DOHH2 (cell line): ENCODE data around the gene ZNF541.
A peak's percentile ranks its signal among the peaks of the same experiment; 100 is the strongest.

Experiments
- H3F3A ChIP-seq: fragments of 200-600 bp; sonication (generic), shearing (Covaris generic); 2 replicates; pipeline ENCODE4 v1.6.0; 2016; ENCODE audit warnings: antibody characterized with exemption, mild to moderate bottlenecking; ENCODE audit not compliant: control insufficient read depth, insufficient read depth
- H3K27ac ChIP-seq: fragments of 200-600 bp; sonication (generic); 2 replicates; pipeline ENCODE4 v1.5.1; 2014; ENCODE audit warnings: low read depth, mild to moderate bottlenecking, low read length, moderate library complexity
- H3K27me3 ChIP-seq: fragments of 200-600 bp; sonication (generic); 2 replicates; pipeline ENCODE4 v1.6.1; 2014; ENCODE audit warnings: mild to moderate bottlenecking, low read length, mixed read lengths; ENCODE audit not compliant: control insufficient read depth
- H3K36me3 ChIP-seq: fragments of 200-600 bp; sonication (generic); 2 replicates; pipeline ENCODE4 v1.6.1; 2014; ENCODE audit warnings: mild to moderate bottlenecking, low read length, moderate library complexity, mixed read lengths; ENCODE audit not compliant: control insufficient read depth
- H3K4me1 ChIP-seq: fragments of 200-600 bp; sonication (generic); 2 replicates; pipeline ENCODE4 v1.6.1; 2014; ENCODE audit warnings: mild to moderate bottlenecking, low read length, mixed read lengths; ENCODE audit not compliant: control insufficient read depth
- H3K4me2 ChIP-seq: fragments of 200-600 bp; sonication (generic); 2 replicates; pipeline ENCODE4 v1.6.0; 2014; ENCODE audit warnings: mild to moderate bottlenecking, low read length, moderate library complexity
- H3K4me3 ChIP-seq: fragments of 200-600 bp; sonication (generic); 2 replicates; pipeline ENCODE4 v1.5.1; 2014; ENCODE audit warnings: mild to moderate bottlenecking, low read length, mixed read lengths
- H3K79me2 ChIP-seq: fragments of 200-600 bp; sonication (generic); 2 replicates; pipeline ENCODE4 v1.6.1; 2014; ENCODE audit warnings: mild to moderate bottlenecking, low read length, mixed read lengths; ENCODE audit not compliant: control insufficient read depth
- H3K9me2 ChIP-seq: fragments of 200-600 bp; sonication (generic); replicated peaks from 2 replicates; pipeline ENCODE4 v1.6.1; 2014; ENCODE audit warnings: mild to moderate bottlenecking, low read length, mixed read lengths; ENCODE audit not compliant: control insufficient read depth
- H3K9me3 ChIP-seq: fragments of 200-600 bp; sonication (generic); 2 replicates; pipeline ENCODE4 v1.6.1; 2014; ENCODE audit warnings: antibody characterized with exemption, low read length, mixed read lengths; ENCODE audit not compliant: control insufficient read depth, insufficient read depth
- H4K20me1 ChIP-seq: fragments of 200-600 bp; sonication (generic); 2 replicates; pipeline ENCODE4 v1.6.0; 2014; ENCODE audit warnings: low read depth, mild to moderate bottlenecking, antibody characterized with exemption, low read length, moderate library complexity; ENCODE audit not compliant: control insufficient read depth, insufficient read depth
- EZH2phosphoT487 ChIP-seq: fragments of 200-600 bp; sonication (generic); IDR thresholded peaks from 2 replicates; pipeline ENCODE4 v1.6.1; 2017; ENCODE audit warnings: borderline replicate concordance, mild to moderate bottlenecking, antibody characterized with exemption, low read length, moderate library complexity, mixed read lengths
- TF ChIP-seq, protein P1 (sequence below): fragments of 200-600 bp; sonication (generic); IDR thresholded peaks from one replicate; pipeline ENCODE4 v1.5.1; 2014; ENCODE audit warnings: antibody characterized with exemption, mild to moderate bottlenecking, low read depth, low read length; ENCODE audit not compliant: poor library complexity, severe bottlenecking

ZNF541 gene

DNA sequence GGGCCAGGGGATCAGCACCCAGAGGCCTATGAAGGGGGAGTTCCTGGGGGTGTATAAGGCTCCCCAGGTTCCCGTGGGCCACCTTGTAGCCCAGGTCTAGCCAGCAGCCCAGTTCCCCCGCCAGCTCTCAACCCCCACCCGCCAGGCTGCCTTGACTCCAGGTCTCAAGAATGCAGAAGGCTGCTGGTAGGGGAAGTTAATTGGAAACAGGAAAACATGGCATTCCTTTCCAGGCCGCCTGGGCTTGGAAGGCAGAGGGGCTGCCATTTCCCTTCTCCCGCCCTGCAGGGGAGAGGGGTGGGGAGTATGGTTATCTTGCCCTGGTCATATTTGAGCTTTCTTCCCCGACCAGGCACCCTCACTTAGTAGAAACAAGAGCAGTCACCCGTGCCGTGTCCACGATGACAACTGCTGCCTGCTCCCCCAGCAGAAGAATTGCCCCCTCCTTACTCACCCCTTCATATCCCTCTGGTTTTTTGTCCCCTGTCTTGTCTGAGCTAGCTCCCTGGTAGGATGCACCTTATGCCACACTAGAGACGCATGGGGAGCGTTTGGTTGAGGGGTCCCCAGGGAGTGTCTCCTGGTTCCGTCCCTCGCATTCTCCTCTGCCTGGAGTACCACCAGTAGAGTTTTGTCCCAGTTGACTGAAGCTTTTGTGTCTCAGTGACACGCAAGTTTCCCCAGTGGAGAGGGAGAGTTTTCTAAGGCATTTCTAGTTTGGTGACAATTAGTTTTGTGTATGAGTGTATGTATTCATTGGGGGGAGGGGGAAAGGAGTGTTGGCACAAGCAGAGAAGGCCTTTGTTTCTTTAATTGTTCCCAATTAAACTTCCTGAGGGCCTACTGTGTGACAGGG lies 40.4 kb upstream of the ZNF541 start:
- Histone ChIP-seq H3K4me2 (no peak overlapping the region), H3F3A (no peaks in the 10 kb centered on the region), H3K9me2 (no peaks in the 10 kb centered on the region), H3K36me3 (peaks cover 19% of the 10 kb centered on the region), H3K27ac (no peak overlapping the region), H3K79me2 (peaks cover 94% of the 10 kb centered on the region), H3K27me3 (no peaks in the 10 kb centered on the region), H3K4me3 (no peak overlapping the region), H3K4me1 (peaks cover 13% of the 10 kb centered on the region), H4K20me1 (peaks cover 18% of the 10 kb centered on the region; the same call in 1 of the 2 replicates), H3K9me3 (no peaks in the 10 kb centered on the region)
- TF ChIP-seq, protein P1, sequence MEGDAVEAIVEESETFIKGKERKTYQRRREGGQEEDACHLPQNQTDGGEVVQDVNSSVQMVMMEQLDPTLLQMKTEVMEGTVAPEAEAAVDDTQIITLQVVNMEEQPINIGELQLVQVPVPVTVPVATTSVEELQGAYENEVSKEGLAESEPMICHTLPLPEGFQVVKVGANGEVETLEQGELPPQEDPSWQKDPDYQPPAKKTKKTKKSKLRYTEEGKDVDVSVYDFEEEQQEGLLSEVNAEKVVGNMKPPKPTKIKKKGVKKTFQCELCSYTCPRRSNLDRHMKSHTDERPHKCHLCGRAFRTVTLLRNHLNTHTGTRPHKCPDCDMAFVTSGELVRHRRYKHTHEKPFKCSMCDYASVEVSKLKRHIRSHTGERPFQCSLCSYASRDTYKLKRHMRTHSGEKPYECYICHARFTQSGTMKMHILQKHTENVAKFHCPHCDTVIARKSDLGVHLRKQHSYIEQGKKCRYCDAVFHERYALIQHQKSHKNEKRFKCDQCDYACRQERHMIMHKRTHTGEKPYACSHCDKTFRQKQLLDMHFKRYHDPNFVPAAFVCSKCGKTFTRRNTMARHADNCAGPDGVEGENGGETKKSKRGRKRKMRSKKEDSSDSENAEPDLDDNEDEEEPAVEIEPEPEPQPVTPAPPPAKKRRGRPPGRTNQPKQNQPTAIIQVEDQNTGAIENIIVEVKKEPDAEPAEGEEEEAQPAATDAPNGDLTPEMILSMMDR: no peak
- TF ChIP-seq EZH2phosphoT487: no peak

DNA sequence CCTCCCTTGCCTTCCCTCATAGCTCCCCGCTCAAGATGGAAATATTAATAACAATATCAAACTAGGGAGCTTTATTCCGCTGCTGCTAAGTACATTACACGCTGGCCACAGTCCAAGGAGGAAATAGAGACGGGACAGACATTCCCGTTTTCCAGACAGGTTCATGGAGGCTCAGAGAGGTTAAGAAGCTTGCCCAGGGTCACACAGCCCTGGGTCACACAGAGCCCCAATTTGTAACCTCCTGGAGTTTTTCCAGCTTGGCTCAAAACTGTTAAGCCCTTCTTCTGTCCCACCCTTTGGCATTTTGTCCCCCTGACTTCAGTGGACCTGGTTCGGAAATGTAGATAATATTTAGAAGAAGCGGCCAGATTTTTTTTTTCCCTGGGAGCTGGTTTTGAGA lies 38.0 kb upstream of the ZNF541 start:
- Histone ChIP-seq H3K27ac (no peak overlapping the region), H3K4me3 (no peak overlapping the region), H4K20me1 (peaks cover 17% of the 10 kb centered on the region; the same call in 1 of the 2 replicates), H3K9me3 (no peaks in the 10 kb centered on the region), H3K9me2 (no peaks in the 10 kb centered on the region), H3K27me3 (no peaks in the 10 kb centered on the region), H3F3A (peaks cover 8% of the 10 kb centered on the region), H3K4me2 (peak overlapping the region; percentile 93), H3K36me3 (peaks cover 34% of the 10 kb centered on the region), H3K79me2 (peaks cover 91% of the 10 kb centered on the region), H3K4me1 (peaks cover 25% of the 10 kb centered on the region)
- TF ChIP-seq EZH2phosphoT487: no peak

DNA sequence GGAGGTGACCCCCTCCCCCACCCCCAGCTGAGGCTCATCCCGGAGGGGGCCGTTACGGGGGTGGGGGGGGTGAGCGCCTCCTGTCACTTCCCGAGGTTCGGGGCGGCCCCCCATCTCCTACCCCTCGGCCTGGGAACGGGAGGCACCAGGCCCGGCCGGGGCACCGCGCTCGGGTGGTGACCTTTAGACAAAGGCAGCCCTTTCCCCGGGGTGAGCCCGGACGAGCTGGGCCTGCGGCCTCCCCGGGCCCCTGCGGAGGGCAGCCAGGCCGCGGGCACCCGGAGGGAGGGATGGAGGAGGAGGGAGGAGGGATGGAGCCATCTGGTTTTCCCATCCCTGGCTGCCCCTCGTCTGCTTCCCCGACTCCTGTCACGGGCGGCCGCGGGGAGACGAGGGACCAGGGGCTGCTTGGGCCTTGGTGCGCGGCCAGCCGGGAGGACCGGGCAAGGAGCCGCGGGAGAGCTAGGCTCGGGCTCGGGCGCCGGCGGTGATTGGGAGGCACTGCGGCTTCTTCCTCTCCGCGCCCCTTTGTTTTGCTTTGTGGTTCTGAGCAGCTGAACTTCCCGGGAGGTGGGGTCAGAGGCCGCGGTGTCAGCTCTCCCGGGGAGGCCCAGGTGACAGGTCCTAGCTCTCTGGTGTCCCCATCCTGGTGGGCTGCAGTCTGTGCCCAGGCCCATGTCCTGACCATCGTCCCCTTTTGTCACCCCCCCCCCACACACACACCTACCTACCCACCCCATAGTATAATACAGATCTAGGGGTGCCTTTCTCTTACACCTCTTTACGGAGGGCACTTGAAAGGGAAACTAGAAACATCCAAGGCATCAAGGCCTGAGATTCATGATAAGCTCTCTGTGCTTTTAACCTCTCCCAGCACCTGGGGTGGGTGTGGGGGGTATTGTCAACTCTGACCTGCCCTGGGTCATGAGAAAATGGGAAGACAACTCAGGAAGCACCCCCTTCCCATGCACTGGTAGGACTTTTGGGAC lies 37.3 kb upstream of the ZNF541 start:
- H4K20me1 ChIP-seq: peaks cover 13% of the 10 kb centered on the region; the same call in 1 of the 2 replicates
- H3K4me2 ChIP-seq: peak overlapping the region; percentile 93
- H3F3A ChIP-seq: peaks cover 8% of the 10 kb centered on the region
- H3K36me3 ChIP-seq: peaks cover 34% of the 10 kb centered on the region
- H3K27ac ChIP-seq: peak overlapping the region; percentile 60
- TF ChIP-seq, protein P1: no peak
- no peak for TF ChIP-seq EZH2phosphoT487
- H3K4me3 ChIP-seq: peak overlapping the region; percentile 92
- no peaks in the 10 kb centered on the region for H3K9me2 ChIP-seq
- H3K9me3 ChIP-seq: no peaks in the 10 kb centered on the region
- peaks cover 25% of the 10 kb centered on the region for H3K4me1 ChIP-seq
- peaks cover 84% of the 10 kb centered on the region for H3K79me2 ChIP-seq
- no peaks in the 10 kb centered on the region for H3K27me3 ChIP-seq
